AG04450 (cell line): Measurements from ENCODE around the gene CLEC3B. TPM values are rescaled to one million over a fixed set of nuclear protein-coding genes. Genes with fewer than 3 reads are reported as not detected.

ENCODE experiments used
- CTCF ChIA-PET: fragments of 300-600, 350-600 bp; formaldehyde crosslinking; extraction: SDS; loops from one replicate; lab custom pipeline; 2022; ENCODE audit warnings: antibody characterized with exemption, inconsistent platforms; lab: Charles Lee
- POLR2A ChIA-PET: fragments of 350-600 bp; formaldehyde crosslinking; extraction: SDS; loops from one replicate; lab custom pipeline; 2021; ENCODE audit warnings: antibody characterized with exemption, inconsistent platforms; lab: Yijun Ruan, JAX
- DNase-seq: peaks from one replicate; pipeline ENCODE4 v3.0.0-alpha.2; 2011; ENCODE audit warnings: low read depth, low spot score
- H3K27ac ChIP-seq: one replicate; pipeline ENCODE4 v1.5.1; 2012; ENCODE audit warnings: low read depth, low read length, control low read depth
- H3K27me3 ChIP-seq: one replicate; pipeline ENCODE4 v1.6.0; 2012; ENCODE audit warnings: low read length; ENCODE audit not compliant: control insufficient read depth, insufficient read depth
- H3K4me3 ChIP-seq: 2 replicates; pipeline ENCODE4 v1.5.1; 2011; ENCODE audit warnings: mild to moderate bottlenecking, low read depth, low read length, control low read depth
- H3K9me3 ChIP-seq: 2 replicates; pipeline ENCODE4 v1.5.1; 2012; ENCODE audit warnings: low read length; ENCODE audit not compliant: control insufficient read depth, insufficient read depth
- CTCF ChIP-seq: IDR thresholded peaks from 2 replicates; pipeline ENCODE4 v1.5.1; 2011; ENCODE audit warnings: low read depth, low read length, control low read depth, inconsistent platforms
- polyA plus RNA-seq: library from polyadenylated mRNA; depleted of rRNA; stranded (reverse); fragments of >200 nt; gene quantifications from 2 replicates; pipeline ENCODE4 v1.2.3, GENCODE V29; 2011

Gene CLEC3B
- polyA plus RNA-seq, 1 experiment, result 4.3 TPM

GRCh38 chr3:45008117-45008516, 18.0 kb upstream of the CLEC3B start:
- H3K4me3 ChIP-seq, result no peak overlapping the region
- H3K27me3 ChIP-seq, result no peaks in the 10 kb centered on the region
- peak overlapping the region; percentile 66 for H3K27ac ChIP-seq
- DNase-seq, result no peak
- H3K9me3 ChIP-seq, result no peaks in the 10 kb centered on the region
- POLR2A ChIA-PET, result no interaction called here
- CTCF ChIA-PET, result no interaction called here
- no peak for TF ChIP-seq CTCF

- CTCF ChIA-PET, result no interaction called here
- POLR2A ChIA-PET, result no interaction called here
- H3K4me3 ChIP-seq, result no peak overlapping the region
- no peak overlapping the region for H3K27ac ChIP-seq
- no peaks in the 10 kb centered on the region for H3K9me3 ChIP-seq
- no peaks in the 10 kb centered on the region for H3K27me3 ChIP-seq
- DNase-seq, result no peak
- no peak for TF ChIP-seq CTCF
Observed at GRCh38 chr3:45009868-45010267, 16.2 kb upstream of the CLEC3B start.

GRCh38 chr3:45010811-45011333, 15.2 kb upstream of the CLEC3B start:
- POLR2A ChIA-PET, result interaction anchor here (0.7 to 1.2 kb wide), 3 partner anchors 20 to 161 kb away, joined by 3 read pairs; partner anchors contain the start of genes EXOSC7 and ZDHHC3

GRCh38 chr3:45011756-45012508, 14.2 kb upstream of the CLEC3B start:
- peak; percentile 80 for DNase-seq
- peak overlapping the region; percentile 31; the same call in 1 of the 2 replicates for H3K4me3 ChIP-seq
- no peaks in the 10 kb centered on the region for H3K27me3 ChIP-seq
- POLR2A ChIA-PET, result interaction anchor here (0.5 to 1.2 kb wide), 11 partner anchors 11 to 541 kb away, joined by 3 to 8 read pairs (median 3); partner anchors contain the start of genes EXOSC7 and ZDHHC3
- peak overlapping the region; percentile 97 for H3K27ac ChIP-seq
- no peaks in the 10 kb centered on the region for H3K9me3 ChIP-seq
- CTCF ChIA-PET, result interaction anchor here (0.6 to 1.8 kb wide), 8 partner anchors 9 to 655 kb away, joined by 3 to 5 read pairs (median 4); no protein-coding TSS in a partner anchor
- TF ChIP-seq CTCF, result no peak

More at GRCh38 chr3:45010811-45011333, 15.2 kb upstream of the CLEC3B start:
- Histone ChIP-seq H3K9me3 (no peaks in the 10 kb centered on the region), H3K4me3 (no peak overlapping the region), H3K27ac (peak overlapping the region; percentile 97), H3K27me3 (no peaks in the 10 kb centered on the region)
- CTCF ChIA-PET, result interaction anchor here (1.6 to 1.8 kb wide), 2 partner anchors 26 to 28 kb away, joined by 4 to 5 read pairs; no protein-coding TSS in a partner anchor
- TF ChIP-seq CTCF, result no peak
- no peak for DNase-seq

GRCh38 chr3:45012577-45012976, 13.5 kb upstream of the CLEC3B start:
- no peak for TF ChIP-seq CTCF
- CTCF ChIA-PET, result interaction anchor here (0.6 to 1.8 kb wide), 8 partner anchors 8 to 655 kb away, joined by 3 to 5 read pairs (median 3); no protein-coding TSS in a partner anchor
- H3K9me3 ChIP-seq, result no peaks in the 10 kb centered on the region
- H3K4me3 ChIP-seq, result no peak overlapping the region
- no peak for DNase-seq
- H3K27ac ChIP-seq, result peak overlapping the region; percentile 97
- no peaks in the 10 kb centered on the region for H3K27me3 ChIP-seq
- POLR2A ChIA-PET, result interaction anchor here (0.5 to 1.2 kb wide), 10 partner anchors 10 to 540 kb away, joined by 3 to 8 read pairs (median 3); partner anchors contain the start of genes EXOSC7 and ZDHHC3
